SK-N-SH (cell line): ENCODE results near the gene AHSG. TPM values are rescaled to one million over a fixed set of nuclear protein-coding genes. Genes with fewer than 3 reads are reported as not detected.

Experiments
- CTCF ChIA-PET: fragments of 300-600, 350-600 bp; formaldehyde crosslinking; extraction: SDS; loops from one replicate; lab custom pipeline; 2021; lab: Yijun Ruan, JAX
- POLR2A ChIA-PET: fragments of 350-600 bp; sonication (Branson Sonifier 250); formaldehyde crosslinking; extraction: SDS; loops from one replicate; lab custom pipeline; 2020; ENCODE audit warnings: antibody characterized with exemption, inconsistent platforms; lab: Yijun Ruan, JAX
- DNase-seq: peaks from one replicate; pipeline ENCODE4 v3.0.0; 2012
- H2AFZ ChIP-seq: fragments of 200-600 bp; sonication (generic); 2 replicates; pipeline ENCODE4 v1.8.1; 2016; ENCODE audit warnings: antibody characterized with exemption, mild to moderate bottlenecking, low read depth
- H3F3A ChIP-seq: fragments of 200-600 bp; sonication (generic); replicated peaks from 2 replicates; pipeline ENCODE3; 2016; ENCODE audit warnings: antibody characterized with exemption, mild to moderate bottlenecking; ENCODE audit not compliant: insufficient read depth
- H3K27ac ChIP-seq, 2 experiments: fragments of 200-500 bp in 1 of 2; fragments of 200-600 bp in 1 of 2; sonication (Bioruptor generic) in 1 of 2; sonication (generic), shearing (Covaris generic) in 1 of 2; 2 replicates each; pipeline versions ENCODE4 v1.5.1 to v1.6.1; 2014 to 2016; ENCODE audit warnings: low read depth in 2 of 2, inconsistent platforms in 1 of 2, low read length in 1 of 2, mild to moderate bottlenecking in 1 of 2, mixed read lengths in 1 of 2
- H3K27me3 ChIP-seq: fragments of 200-600 bp; sonication (generic), shearing (Covaris generic); 2 replicates; pipeline ENCODE4 v1.6.1; 2016; ENCODE audit warnings: mixed run types; ENCODE audit not compliant: insufficient read depth
- H3K36me3 ChIP-seq, 2 experiments: fragments of 200-500 bp in 1 of 2; fragments of 200-600 bp in 1 of 2; sonication (Bioruptor generic) in 1 of 2; sonication (generic) in 1 of 2; replicated peaks in 1 of 2; 2 replicates each; pipeline versions ENCODE3 to v1.5.1; 2014 to 2016; ENCODE audit warnings: low read length in 1 of 2, mild to moderate bottlenecking in 1 of 2; ENCODE audit not compliant: insufficient read depth in 2 of 2, control insufficient read depth in 1 of 2
- H3K4me1 ChIP-seq, 2 experiments: fragments of 200-500 bp in 1 of 2; fragments of 200-600 bp in 1 of 2; sonication (Bioruptor generic) in 1 of 2; sonication (generic), shearing (Covaris generic) in 1 of 2; 2 replicates each; pipeline versions ENCODE4 v1.5.1 to v1.6.1; 2014 to 2016; ENCODE audit warnings: low read depth in 1 of 2, low read length in 1 of 2, mixed run types in 1 of 2; ENCODE audit not compliant: insufficient read depth in 2 of 2, control insufficient read depth in 1 of 2
- H3K4me2 ChIP-seq: fragments of 200-600 bp; sonication (generic), shearing (Covaris generic); 2 replicates; pipeline ENCODE4 v1.6.1; 2017; ENCODE audit warnings: mixed run types
- H3K4me3 ChIP-seq, 2 experiments: fragments of 200-500 bp in 1 of 2; fragments of 200-600 bp in 1 of 2; sonication (Bioruptor generic) in 1 of 2; sonication (generic), shearing (Covaris generic) in 1 of 2; 2 replicates each; pipeline versions ENCODE4 v1.5.1 to v1.8.1; 2014 to 2016; ENCODE audit warnings: low read depth in 2 of 2, inconsistent platforms in 1 of 2, low read length in 1 of 2, mild to moderate bottlenecking in 1 of 2, mixed read lengths in 1 of 2, moderate library complexity in 1 of 2
- H3K79me2 ChIP-seq: fragments of 200-600 bp; sonication (generic); 2 replicates; pipeline ENCODE4 v1.8.1; 2017; ENCODE audit warnings: mild to moderate bottlenecking; ENCODE audit not compliant: insufficient read depth
- H3K9ac ChIP-seq: fragments of 200-600 bp; sonication (generic); 2 replicates; pipeline ENCODE4 v1.6.1; 2017; ENCODE audit warnings: mixed run types
- H3K9me2 ChIP-seq: fragments of 200-600 bp; sonication (generic); 2 replicates; pipeline ENCODE4 v1.6.1; 2017; ENCODE audit warnings: mixed run types
- H3K9me3 ChIP-seq: fragments of 200-600 bp; sonication (generic); 2 replicates; pipeline ENCODE4 v1.6.1; 2017; ENCODE audit warnings: mixed run types, mild to moderate bottlenecking, moderate library complexity
- H4K20me1 ChIP-seq: fragments of 200-600 bp; sonication (generic); 2 replicates; pipeline ENCODE4 v1.6.1; 2017; ENCODE audit warnings: mild to moderate bottlenecking, mixed run types; ENCODE audit not compliant: insufficient read depth
- CHD2 ChIP-seq: fragments of 150-350 bp; IDR thresholded peaks from 2 replicates; pipeline ENCODE4 v1.6.1; 2018; ENCODE audit warnings: low read length; ENCODE audit not compliant: partially characterized antibody
- EP300 ChIP-seq, 2 experiments: IDR thresholded peaks; 2 replicates each; pipeline versions ENCODE4 v1.4.0 to v1.6.1; 2012; ENCODE audit warnings: borderline replicate concordance in 1 of 2, low read depth in 1 of 2, low read length in 1 of 2
- EZH2phosphoT487 ChIP-seq: fragments of 200-600 bp; sonication (generic); IDR thresholded peaks from 2 replicates; pipeline ENCODE4 v1.6.1; 2017; ENCODE audit warnings: low read depth, mixed run types, mild to moderate bottlenecking, antibody characterized with exemption, moderate library complexity, borderline replicate concordance
- FOXM1 ChIP-seq: IDR thresholded peaks from 2 replicates; pipeline ENCODE4 v1.4.0; 2012; ENCODE audit warnings: low read depth, mild to moderate bottlenecking
- GATA2 ChIP-seq: sonication (generic); formaldehyde crosslinking; IDR thresholded peaks from 2 replicates; pipeline ENCODE4 v1.5.0; 2020; ENCODE audit warnings: mild to moderate bottlenecking, missing genetic modification reagents
- MEF2A ChIP-seq: IDR thresholded peaks from 2 replicates; pipeline ENCODE4 v1.4.0; 2012; ENCODE audit warnings: low read depth, borderline replicate concordance
- MXI1 ChIP-seq: IDR thresholded peaks from 2 replicates; pipeline ENCODE4 v1.6.1; 2012; ENCODE audit warnings: mild to moderate bottlenecking, low read depth, low read length, improper control_type of control experiment
- NRF1 ChIP-seq: IDR thresholded peaks from 2 replicates; pipeline ENCODE4 v1.6.1; 2012; ENCODE audit warnings: low read depth, mild to moderate bottlenecking, low read length
- RAD21 ChIP-seq: IDR thresholded peaks from 2 replicates; pipeline ENCODE4 v1.6.1; 2012; ENCODE audit warnings: mild to moderate bottlenecking, low read length
- RCOR1 ChIP-seq: fragments of 150-350 bp; IDR thresholded peaks from 2 replicates; pipeline ENCODE4 v1.6.1; 2017; ENCODE audit warnings: antibody characterized with exemption, low read length
- TCF12 ChIP-seq: IDR thresholded peaks from 2 replicates; pipeline ENCODE4 v1.4.0; 2012
- TEAD4 ChIP-seq: IDR thresholded peaks from 2 replicates; pipeline ENCODE4 v1.4.0; 2012; ENCODE audit warnings: mild to moderate bottlenecking, borderline replicate concordance; ENCODE audit not compliant: insufficient read depth
- YY1 ChIP-seq: IDR thresholded peaks from 2 replicates; pipeline ENCODE4 v1.4.0; 2012; ENCODE audit warnings: low read depth, mild to moderate bottlenecking
- WGBS: methylation state at CpG from one replicate; pipeline ENCODE4 v1.1.6; 2017; ENCODE audit warnings: low lambda C conversion rate; 5-methylcytosine and 5-hydroxymethylcytosine counted together
- polyA plus RNA-seq, 3 experiments: library from polyadenylated mRNA; depleted of rRNA; stranded (reverse); fragments of >200 nt; gene quantifications; 2 replicates each; pipeline ENCODE4 v1.2.3, GENCODE V29; 2012
- TF ChIP-seq, protein P1 (sequence below): IDR thresholded peaks from 2 replicates; pipeline ENCODE4 v1.6.1; 2012; ENCODE audit warnings: mild to moderate bottlenecking, low read depth, low read length, moderate library complexity
- TF ChIP-seq, protein P2 (sequence below): IDR thresholded peaks from 2 replicates; pipeline ENCODE4 v1.4.0; 2012; ENCODE audit warnings: low read depth, borderline replicate concordance
- TF ChIP-seq, protein P3 (sequence below): IDR thresholded peaks from 2 replicates; pipeline ENCODE4; 2012

AHSG gene
- polyA plus RNA-seq, 1 of the 3 experiments (the other 2 are of a cell fraction) = not detected

DNA sequence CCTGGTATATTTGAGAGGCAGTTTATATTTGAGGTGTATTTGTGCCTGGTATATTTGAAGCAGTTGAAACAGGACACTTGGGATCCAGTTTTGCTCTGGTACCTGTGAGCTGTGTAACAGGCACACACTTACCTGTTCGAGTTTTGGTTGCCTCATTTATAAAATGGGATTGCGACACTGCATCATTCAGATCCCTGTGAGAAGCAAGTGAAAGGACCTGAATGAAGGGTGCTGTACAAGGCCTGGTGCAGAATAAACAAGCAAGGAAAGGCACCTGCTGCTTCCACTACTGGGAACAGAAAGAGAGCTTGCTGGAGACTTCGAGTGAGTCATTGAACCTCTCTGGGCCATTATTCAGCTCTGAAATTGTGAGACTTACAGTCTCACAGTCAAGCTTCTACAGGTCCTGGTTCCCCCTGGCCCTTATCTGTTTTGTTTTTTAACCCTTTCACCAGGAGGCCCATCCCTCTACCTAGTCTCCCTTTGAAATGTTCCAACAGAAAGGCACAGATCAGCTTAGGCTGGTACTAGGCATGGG, 38.9 kb downstream of the AHSG start:
- Histone ChIP-seq H3K4me3 (no peak overlapping the region), H3K4me1 (no peaks in the 10 kb centered on the region; a peak in 1 of 4 replicates), H3K27ac (no peak overlapping the region), H3K36me3 (no peaks in the 10 kb centered on the region), H2AFZ (no peak overlapping the region)
- TF ChIP-seq NRF1 (no peak), GATA2 (CRISPR knock-in tag) (no peak), EZH2phosphoT487 (no peak), RCOR1 (no peak), FOXM1 (no peak), TEAD4 (no peak)
- TF ChIP-seq, protein P1, sequence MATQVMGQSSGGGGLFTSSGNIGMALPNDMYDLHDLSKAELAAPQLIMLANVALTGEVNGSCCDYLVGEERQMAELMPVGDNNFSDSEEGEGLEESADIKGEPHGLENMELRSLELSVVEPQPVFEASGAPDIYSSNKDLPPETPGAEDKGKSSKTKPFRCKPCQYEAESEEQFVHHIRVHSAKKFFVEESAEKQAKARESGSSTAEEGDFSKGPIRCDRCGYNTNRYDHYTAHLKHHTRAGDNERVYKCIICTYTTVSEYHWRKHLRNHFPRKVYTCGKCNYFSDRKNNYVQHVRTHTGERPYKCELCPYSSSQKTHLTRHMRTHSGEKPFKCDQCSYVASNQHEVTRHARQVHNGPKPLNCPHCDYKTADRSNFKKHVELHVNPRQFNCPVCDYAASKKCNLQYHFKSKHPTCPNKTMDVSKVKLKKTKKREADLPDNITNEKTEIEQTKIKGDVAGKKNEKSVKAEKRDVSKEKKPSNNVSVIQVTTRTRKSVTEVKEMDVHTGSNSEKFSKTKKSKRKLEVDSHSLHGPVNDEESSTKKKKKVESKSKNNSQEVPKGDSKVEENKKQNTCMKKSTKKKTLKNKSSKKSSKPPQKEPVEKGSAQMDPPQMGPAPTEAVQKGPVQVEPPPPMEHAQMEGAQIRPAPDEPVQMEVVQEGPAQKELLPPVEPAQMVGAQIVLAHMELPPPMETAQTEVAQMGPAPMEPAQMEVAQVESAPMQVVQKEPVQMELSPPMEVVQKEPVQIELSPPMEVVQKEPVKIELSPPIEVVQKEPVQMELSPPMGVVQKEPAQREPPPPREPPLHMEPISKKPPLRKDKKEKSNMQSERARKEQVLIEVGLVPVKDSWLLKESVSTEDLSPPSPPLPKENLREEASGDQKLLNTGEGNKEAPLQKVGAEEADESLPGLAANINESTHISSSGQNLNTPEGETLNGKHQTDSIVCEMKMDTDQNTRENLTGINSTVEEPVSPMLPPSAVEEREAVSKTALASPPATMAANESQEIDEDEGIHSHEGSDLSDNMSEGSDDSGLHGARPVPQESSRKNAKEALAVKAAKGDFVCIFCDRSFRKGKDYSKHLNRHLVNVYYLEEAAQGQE = no peak
- TF ChIP-seq, all 33 proteins: peak for 0
- DNase-seq = no peak
- Histone ChIP-seq H3K9me3 (no peaks in the 10 kb centered on the region; the same call in 1 of the 2 replicates), H3K9ac (no peak overlapping the region), H3K27me3 (no peaks in the 10 kb centered on the region), H3K79me2 (no peaks in the 10 kb centered on the region), H3K9me2 (no peaks in the 10 kb centered on the region), H4K20me1 (no peaks in the 10 kb centered on the region), H3K4me2 (no peak overlapping the region), H3F3A (no peaks in the 10 kb centered on the region)
- 39% methylated on average over 3 of the region's 3 CpGs for WGBS
- CTCF ChIA-PET = interaction anchor here (1.1 kb wide), 1 partner anchor 34 kb away, joined by 3 read pairs; no protein-coding TSS in a partner anchor
- POLR2A ChIA-PET = no interaction called here

DNA sequence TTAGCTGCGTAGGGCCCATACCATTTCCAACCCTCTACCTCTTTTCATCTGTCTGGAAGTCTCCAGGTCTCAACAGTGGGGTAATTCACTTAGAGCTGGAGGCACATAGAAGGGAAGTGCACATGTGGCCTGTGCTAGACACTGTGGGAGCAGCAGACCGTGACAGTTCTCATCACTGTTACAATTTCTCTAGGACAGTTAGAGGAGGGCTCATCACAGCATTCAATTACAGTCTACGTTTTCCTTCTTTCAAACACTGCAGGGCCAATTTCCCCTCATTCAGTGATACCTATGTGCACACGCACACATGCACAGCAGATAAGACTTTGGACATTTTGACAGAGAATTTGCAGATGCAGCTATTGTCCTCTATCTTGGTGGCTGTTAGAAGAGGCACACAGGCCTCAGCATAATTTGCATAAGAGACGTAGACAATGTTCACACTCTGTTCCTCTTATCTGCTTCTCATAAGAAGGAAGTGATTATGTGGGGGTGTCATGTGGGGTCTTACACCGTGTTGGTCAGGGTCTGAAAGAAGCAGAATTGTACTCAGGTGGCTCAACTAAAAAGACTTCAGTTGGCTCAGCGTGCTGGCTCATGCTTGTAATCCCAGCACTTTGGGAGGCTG, 40.3 kb downstream of the AHSG start:
- no peaks in the 10 kb centered on the region; the same call in 1 of the 2 replicates for H3K27me3 ChIP-seq
- ChIA-PET POLR2A (no interaction called here), CTCF (interaction anchor here (0.5 to 0.6 kb wide), 2 partner anchors 25 to 108 kb away, joined by 3 to 4 read pairs; no protein-coding TSS in a partner anchor)
- H3K9ac ChIP-seq = no peak overlapping the region
- no peaks in the 10 kb centered on the region; the same call in 1 of the 2 replicates for H3K9me3 ChIP-seq
- DNase-seq = peak; percentile 36
- no peaks in the 10 kb centered on the region for H3K9me2 ChIP-seq
- 33% methylated on average over 7 of the region's 7 CpGs for WGBS
- H3K79me2 ChIP-seq = no peaks in the 10 kb centered on the region
- no peaks in the 10 kb centered on the region; a peak in 1 of 4 replicates for H3K4me1 ChIP-seq
- H3K27ac ChIP-seq = peak overlapping the region in 1 of 2 experiments; percentile 22; a peak in 1 of 4 replicates
- no peak overlapping the region for H3K4me3 ChIP-seq
- no peak overlapping the region for H2AFZ ChIP-seq
- H3K36me3 ChIP-seq = no peaks in the 10 kb centered on the region
- H3K4me2 ChIP-seq = no peak overlapping the region
- H3F3A ChIP-seq = no peaks in the 10 kb centered on the region
- H4K20me1 ChIP-seq = no peaks in the 10 kb centered on the region
- TF ChIP-seq YY1 (no peak), TEAD4 (no peak), TCF12 (no peak), MEF2A (no peak), CHD2 (no peak), FOXM1 (no peak), RAD21 (no peak), EP300 (IDR thresholded peaks at IDR 0.05; ENCODE audit: borderline replicate concordance in 1 of 2, low read depth in 1 of 2, low read length in 1 of 2) (no peak), MXI1 (no peak)
- TF ChIP-seq, protein P2, sequence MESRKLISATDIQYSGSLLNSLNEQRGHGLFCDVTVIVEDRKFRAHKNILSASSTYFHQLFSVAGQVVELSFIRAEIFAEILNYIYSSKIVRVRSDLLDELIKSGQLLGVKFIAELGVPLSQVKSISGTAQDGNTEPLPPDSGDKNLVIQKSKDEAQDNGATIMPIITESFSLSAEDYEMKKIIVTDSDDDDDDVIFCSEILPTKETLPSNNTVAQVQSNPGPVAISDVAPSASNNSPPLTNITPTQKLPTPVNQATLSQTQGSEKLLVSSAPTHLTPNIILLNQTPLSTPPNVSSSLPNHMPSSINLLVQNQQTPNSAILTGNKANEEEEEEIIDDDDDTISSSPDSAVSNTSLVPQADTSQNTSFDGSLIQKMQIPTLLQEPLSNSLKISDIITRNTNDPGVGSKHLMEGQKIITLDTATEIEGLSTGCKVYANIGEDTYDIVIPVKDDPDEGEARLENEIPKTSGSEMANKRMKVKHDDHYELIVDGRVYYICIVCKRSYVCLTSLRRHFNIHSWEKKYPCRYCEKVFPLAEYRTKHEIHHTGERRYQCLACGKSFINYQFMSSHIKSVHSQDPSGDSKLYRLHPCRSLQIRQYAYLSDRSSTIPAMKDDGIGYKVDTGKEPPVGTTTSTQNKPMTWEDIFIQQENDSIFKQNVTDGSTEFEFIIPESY = no peak
- TF ChIP-seq, protein P3, sequence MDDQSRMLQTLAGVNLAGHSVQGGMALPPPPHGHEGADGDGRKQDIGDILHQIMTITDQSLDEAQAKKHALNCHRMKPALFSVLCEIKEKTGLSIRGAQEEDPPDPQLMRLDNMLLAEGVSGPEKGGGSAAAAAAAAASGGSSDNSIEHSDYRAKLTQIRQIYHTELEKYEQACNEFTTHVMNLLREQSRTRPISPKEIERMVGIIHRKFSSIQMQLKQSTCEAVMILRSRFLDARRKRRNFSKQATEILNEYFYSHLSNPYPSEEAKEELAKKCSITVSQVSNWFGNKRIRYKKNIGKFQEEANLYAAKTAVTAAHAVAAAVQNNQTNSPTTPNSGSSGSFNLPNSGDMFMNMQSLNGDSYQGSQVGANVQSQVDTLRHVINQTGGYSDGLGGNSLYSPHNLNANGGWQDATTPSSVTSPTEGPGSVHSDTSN = no peak
